Central memory CD8-positive, alpha-beta T cell (primary cell): Measurements from ENCODE around the gene HPS5.

Experiments
- ATAC-seq: fragments of 150-1000 bp; cut with Tn5 transposase; replicated peaks from 2 replicates; pipeline ENCODE4 v1.10.0; 2022; ENCODE audit warnings: mild to moderate bottlenecking, moderate FRiP score, moderate number of reproducible peaks; ENCODE audit not compliant: poor library complexity, severe bottlenecking; ENCODE audit errors: extremely low read depth
- DNase-seq, 2 donors: peaks; one replicate each; pipeline ENCODE4 v3.0.0; 2021; ENCODE audit warnings: low spot score in 2 of 2
- H3K27ac Mint-ChIP-seq: one replicate; pipeline ENCODE4 v1.8.0; 2022; ENCODE audit warnings: low read depth, mild to moderate bottlenecking, moderate library complexity, mixed read lengths
- H3K27me3 Mint-ChIP-seq: one replicate; pipeline ENCODE4 v1.8.0; 2022; ENCODE audit warnings: mixed read lengths
- H3K36me3 Mint-ChIP-seq: one replicate; pipeline ENCODE4 v1.8.0; 2022; ENCODE audit warnings: mild to moderate bottlenecking, moderate library complexity, mixed read lengths; ENCODE audit not compliant: insufficient read depth
- H3K4me1 Mint-ChIP-seq: one replicate; pipeline ENCODE4 v1.8.0; 2022; ENCODE audit warnings: mixed read lengths
- H3K4me3 Mint-ChIP-seq: one replicate; pipeline ENCODE4 v1.8.0; 2022; ENCODE audit warnings: mild to moderate bottlenecking, moderate library complexity, mixed read lengths
- H3K9me3 Mint-ChIP-seq: one replicate; pipeline ENCODE4 v1.8.0; 2022; ENCODE audit warnings: mixed read lengths

HPS5 gene

DNA sequence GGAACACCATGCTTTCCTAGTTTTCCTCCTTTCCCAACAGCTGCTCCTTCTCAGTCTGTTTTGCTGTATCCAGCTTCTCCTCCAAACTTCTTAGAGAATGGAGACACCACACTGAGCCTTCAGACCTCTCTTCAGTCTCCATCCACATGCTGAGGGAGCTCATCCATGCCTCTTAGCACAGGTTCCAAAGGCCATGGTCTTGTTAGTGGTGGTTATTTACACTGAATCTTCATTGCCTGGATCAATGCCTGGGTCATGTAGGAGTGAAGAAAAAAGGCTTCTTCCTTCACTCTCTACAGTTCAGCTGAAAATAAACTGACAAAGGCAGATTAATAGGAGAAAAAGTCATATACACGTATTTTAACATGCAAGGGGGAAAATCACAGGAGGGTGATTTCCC, 82.3 kb downstream of the HPS5 start:
- peaks cover 52% of the 10 kb centered on the region for H3K27me3 Mint-ChIP-seq
- no peak for DNase-seq
- peaks cover 5% of the 10 kb centered on the region for H3K4me1 Mint-ChIP-seq
- H3K36me3 Mint-ChIP-seq = peaks cover 3% of the 10 kb centered on the region
- ATAC-seq = no peak
- H3K4me3 Mint-ChIP-seq = no peak overlapping the region
- no peaks in the 10 kb centered on the region for H3K9me3 Mint-ChIP-seq
- H3K27ac Mint-ChIP-seq = no peak overlapping the region

GRCh38 chr11:18236664-18237356, 85.1 kb downstream of the HPS5 start, which contains the start of gene SAA4:
SAA4 (minus strand) TSS chr11:18236802; CDS start chr11:18235926, 876 bp downstream.
- Mint-ChIP-seq H3K27ac (no peak within 1 kb of the TSS), H3K4me1 (no peaks in the 10 kb centered on the region), H3K27me3 (peaks cover 62% of the 10 kb centered on the region), H3K9me3 (no peaks in the 10 kb centered on the region), H3K36me3 (no peaks in the 10 kb centered on the region), H3K4me3 (no peak within 1 kb of the TSS)
- ATAC-seq = no peak
- no peak for DNase-seq

- Mint-ChIP-seq H3K4me3 (no peak overlapping the region), H3K4me1 (no peaks in the 10 kb centered on the region), H3K27me3 (peaks cover 57% of the 10 kb centered on the region), H3K36me3 (no peaks in the 10 kb centered on the region), H3K9me3 (no peaks in the 10 kb centered on the region), H3K27ac (no peak overlapping the region)
- no peak for ATAC-seq
- no peak for DNase-seq
Measured at GRCh38 chr11:18235394-18236334, 86.3 kb downstream of the HPS5 start.

DNA sequence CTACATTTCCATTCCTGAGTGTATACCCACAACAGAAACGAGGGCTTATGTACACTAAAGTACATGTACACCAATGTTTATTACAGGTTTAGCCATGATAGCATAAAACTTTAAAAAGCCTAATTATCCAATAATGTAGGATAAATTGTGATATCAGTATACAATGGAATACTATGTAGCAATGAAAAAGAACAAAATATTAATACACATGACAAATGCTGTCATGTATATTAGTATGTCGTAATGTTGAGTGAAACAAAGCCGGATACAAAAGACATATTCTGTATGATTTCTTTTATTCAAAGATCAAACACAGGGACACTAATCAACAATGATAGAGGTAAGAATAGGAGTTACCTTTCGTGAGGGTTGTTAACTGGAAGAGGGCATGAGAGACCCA, 88.0 kb downstream of the HPS5 start:
- DNase-seq (no peak), ATAC-seq (no peak)
- Mint-ChIP-seq H3K27me3 (peaks cover 40% of the 10 kb centered on the region), H3K9me3 (no peaks in the 10 kb centered on the region), H3K4me1 (no peaks in the 10 kb centered on the region), H3K4me3 (no peak overlapping the region), H3K27ac (no peak overlapping the region), H3K36me3 (no peaks in the 10 kb centered on the region)

DNA sequence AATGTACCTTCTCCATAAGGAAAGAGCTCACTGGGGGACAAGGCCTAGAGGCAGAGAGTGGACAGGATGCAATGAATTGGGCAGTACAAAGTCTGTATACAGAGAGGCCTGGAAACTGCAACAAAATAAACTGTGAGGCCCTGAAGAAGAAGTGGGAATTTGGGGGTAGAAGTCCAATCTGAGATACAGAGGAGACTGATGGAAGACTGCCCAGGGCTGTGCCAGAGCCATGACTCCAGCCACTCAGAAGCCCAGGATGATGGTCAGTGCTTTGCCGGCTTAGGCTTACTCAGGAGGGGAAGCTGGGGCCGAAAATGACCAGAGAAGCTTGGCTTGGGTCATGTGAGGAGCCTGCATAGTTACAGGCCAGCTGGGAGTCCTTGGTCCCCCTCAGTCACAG, 91.1 kb downstream of the HPS5 start:
- H3K9me3 Mint-ChIP-seq = no peaks in the 10 kb centered on the region
- H3K36me3 Mint-ChIP-seq = no peaks in the 10 kb centered on the region
- DNase-seq = no peak
- no peaks in the 10 kb centered on the region for H3K4me1 Mint-ChIP-seq
- peaks cover 17% of the 10 kb centered on the region for H3K27me3 Mint-ChIP-seq
- no peak overlapping the region for H3K4me3 Mint-ChIP-seq
- ATAC-seq = no peak
- no peak overlapping the region for H3K27ac Mint-ChIP-seq

DNA sequence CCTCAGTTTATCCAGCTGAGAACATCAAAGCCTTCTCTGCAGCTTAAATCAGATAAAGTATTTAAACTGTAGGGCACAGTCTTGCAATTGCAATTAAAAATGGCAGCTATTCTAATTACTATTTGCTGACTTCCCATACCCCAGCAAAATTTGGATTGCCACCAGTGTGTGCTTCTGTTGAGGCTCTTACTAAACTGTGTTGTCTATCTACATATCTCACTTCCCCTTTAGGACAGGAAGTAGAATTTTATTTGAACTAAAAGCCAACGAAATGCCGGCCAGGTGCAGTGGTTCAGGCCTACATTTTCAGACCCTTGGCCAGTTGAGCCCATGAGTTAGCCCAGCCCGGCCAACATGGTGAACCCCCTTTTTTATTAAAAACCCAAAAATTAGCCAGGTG, 92.4 kb downstream of the HPS5 start:
- Mint-ChIP-seq H3K36me3 (no peaks in the 10 kb centered on the region), H3K4me3 (no peak overlapping the region), H3K27me3 (peaks cover 10% of the 10 kb centered on the region), H3K27ac (no peak overlapping the region), H3K4me1 (no peaks in the 10 kb centered on the region), H3K9me3 (no peaks in the 10 kb centered on the region)
- ATAC-seq (no peak), DNase-seq (no peak)
